A549 (cell line): ENCODE measurements around the gene ADCY2.

Experiments used
- CEBPB ChIP-seq, 2 experiments: fragments of >200 bp in 1 of 2; sonication (Bioruptor Twin) in 1 of 2; formaldehyde crosslinking in 1 of 2; IDR thresholded peaks; 2 replicates each; pipeline ENCODE4 v1.6.1; 2012 to 2016
- CHD2 ChIP-seq: fragments of 150-350 bp; IDR thresholded peaks from 2 replicates; pipeline ENCODE4 v1.6.1; 2014; ENCODE audit warnings: low read length; ENCODE audit not compliant: partially characterized antibody
- HDAC2 ChIP-seq: fragments of 200-600 bp; sonication (generic); IDR thresholded peaks from 2 replicates; pipeline ENCODE4 v1.6.1; 2016
- MAX ChIP-seq: IDR thresholded peaks from 2 replicates; pipeline ENCODE4 v1.6.1; 2012
- POLR2A ChIP-seq: IDR thresholded peaks from 2 replicates; pipeline ENCODE4 v1.6.1; 2012; ENCODE audit warnings: mild to moderate bottlenecking, low read length
- RAD21 ChIP-seq, 2 experiments: fragments of >200 bp in 1 of 2; sonication (Bioruptor Twin) in 1 of 2; formaldehyde crosslinking in 1 of 2; IDR thresholded peaks in 1 of 2; conservative IDR thresholded peaks in 1 of 2; 2 replicates in 1 of 2; 3 replicates in 1 of 2; pipeline ENCODE4 v1.6.1; 2012 to 2018; ENCODE audit warnings: inconsistent platforms in 1 of 2
- RNF2 ChIP-seq: fragments of 200-600 bp; sonication (generic); IDR thresholded peaks from 2 replicates; pipeline ENCODE4 v1.6.1; 2016; ENCODE audit warnings: low read depth, mild to moderate bottlenecking, antibody characterized with exemption, moderate library complexity, borderline replicate concordance
- ZFP36 ChIP-seq: fragments of 450-650 bp; IDR thresholded peaks from 2 replicates; pipeline ENCODE4 v1.6.1; 2014; ENCODE audit warnings: borderline replicate concordance; ENCODE audit not compliant: partially characterized antibody
- TF ChIP-seq, protein P1 (sequence below): fragments of >200 bp; sonication (Bioruptor Twin); formaldehyde crosslinking; IDR thresholded peaks from 3 replicates; pipeline ENCODE4 v1.5.1; 2016

- TF ChIP-seq POLR2A: no peak
- no peak for TF ChIP-seq RNF2
- TF ChIP-seq, protein P1, sequence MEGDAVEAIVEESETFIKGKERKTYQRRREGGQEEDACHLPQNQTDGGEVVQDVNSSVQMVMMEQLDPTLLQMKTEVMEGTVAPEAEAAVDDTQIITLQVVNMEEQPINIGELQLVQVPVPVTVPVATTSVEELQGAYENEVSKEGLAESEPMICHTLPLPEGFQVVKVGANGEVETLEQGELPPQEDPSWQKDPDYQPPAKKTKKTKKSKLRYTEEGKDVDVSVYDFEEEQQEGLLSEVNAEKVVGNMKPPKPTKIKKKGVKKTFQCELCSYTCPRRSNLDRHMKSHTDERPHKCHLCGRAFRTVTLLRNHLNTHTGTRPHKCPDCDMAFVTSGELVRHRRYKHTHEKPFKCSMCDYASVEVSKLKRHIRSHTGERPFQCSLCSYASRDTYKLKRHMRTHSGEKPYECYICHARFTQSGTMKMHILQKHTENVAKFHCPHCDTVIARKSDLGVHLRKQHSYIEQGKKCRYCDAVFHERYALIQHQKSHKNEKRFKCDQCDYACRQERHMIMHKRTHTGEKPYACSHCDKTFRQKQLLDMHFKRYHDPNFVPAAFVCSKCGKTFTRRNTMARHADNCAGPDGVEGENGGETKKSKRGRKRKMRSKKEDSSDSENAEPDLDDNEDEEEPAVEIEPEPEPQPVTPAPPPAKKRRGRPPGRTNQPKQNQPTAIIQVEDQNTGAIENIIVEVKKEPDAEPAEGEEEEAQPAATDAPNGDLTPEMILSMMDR: no peak
- TF ChIP-seq HDAC2: no peak
- no peak for TF ChIP-seq CHD2
- no peak for TF ChIP-seq CEBPB (IDR thresholded peaks at IDR 0.05)
- no peak for TF ChIP-seq RAD21 (conservative IDR thresholded peaks at IDR 0.05 in 1 of 2, IDR thresholded peaks at IDR 0.05 in 1 of 2)
- TF ChIP-seq MAX: no peak
- no peak for TF ChIP-seq ZFP36
Observed at GRCh38 chr5:7828269-7828668, 432.3 kb downstream of the ADCY2 start.
